Thoracic aorta (tissue), 2 donors: ENCODE measurements around the gene RLF. TPM values are rescaled to one million over a fixed set of nuclear protein-coding genes. Genes with fewer than 3 reads are reported as not detected.
"Not testable (repeated sequence)": the region's sequence is repeated elsewhere in the genome, so short reads cannot be mapped to it uniquely, and the experiment has no call there.

Experiments used
- ATAC-seq: fragments of 150-250 bp; one replicate; pipeline ENCODE4 v1.8.0; 2017; ENCODE audit warnings: low read depth; ENCODE audit not compliant: insufficient number of reproducible peaks, low FRiP score
- DNase-seq: peaks from one replicate; pipeline ENCODE4 v3.0.0-alpha.2; 2020; ENCODE audit warnings: low spot score
- H3K27ac ChIP-seq, 2 donors: fragments of 200-600 bp; sonication (generic); 1 replicate in 1 of 2; 2 replicates in 1 of 2; pipeline ENCODE4 v1.5.1; 2016; ENCODE audit warnings: mild to moderate bottlenecking in 2 of 2, moderate library complexity in 2 of 2
- H3K27me3 ChIP-seq: fragments of 200-600 bp; sonication (generic); replicated peaks from 2 replicates; pipeline ENCODE4 v1.6.0; 2016; ENCODE audit warnings: mild to moderate bottlenecking; ENCODE audit not compliant: insufficient read depth
- H3K36me3 ChIP-seq: fragments of 200-600 bp; sonication (generic); one replicate; pipeline ENCODE4 v1.5.1; 2016
- H3K4me1 ChIP-seq, 2 donors: fragments of 200-600 bp; sonication (generic); 1 replicate in 1 of 2; 2 replicates in 1 of 2; pipeline versions ENCODE4 v1.5.1 to v1.6.0; 2016; ENCODE audit warnings: low read depth in 2 of 2, mild to moderate bottlenecking in 1 of 2; ENCODE audit not compliant: control insufficient read depth in 1 of 2
- H3K4me3 ChIP-seq: fragments of 200-600 bp; sonication (generic); 2 replicates; pipeline ENCODE4 v1.5.1; 2016; ENCODE audit warnings: mild to moderate bottlenecking
- H3K9me3 ChIP-seq: fragments of 200-600 bp; sonication (generic); 2 replicates; pipeline ENCODE4 v1.5.1; 2016
- total RNA-seq, 2 donors: library from RNA; depleted of rRNA; stranded (reverse); fragments of >200 nt; gene quantifications; one replicate each; pipeline versions ENCODE4 v1.1.0 to v1.2.3, GENCODE V29; 2016
- TF ChIP-seq, protein P1 (sequence below): fragments of 200-600 bp; sonication (generic); IDR thresholded peaks from one replicate; pipeline ENCODE4 v1.5.1; 2019; ENCODE audit warnings: antibody characterized with exemption

RLF gene
- total RNA-seq, 2 donors from 2014 or later = 15.7 to 22.5 TPM

DNA sequence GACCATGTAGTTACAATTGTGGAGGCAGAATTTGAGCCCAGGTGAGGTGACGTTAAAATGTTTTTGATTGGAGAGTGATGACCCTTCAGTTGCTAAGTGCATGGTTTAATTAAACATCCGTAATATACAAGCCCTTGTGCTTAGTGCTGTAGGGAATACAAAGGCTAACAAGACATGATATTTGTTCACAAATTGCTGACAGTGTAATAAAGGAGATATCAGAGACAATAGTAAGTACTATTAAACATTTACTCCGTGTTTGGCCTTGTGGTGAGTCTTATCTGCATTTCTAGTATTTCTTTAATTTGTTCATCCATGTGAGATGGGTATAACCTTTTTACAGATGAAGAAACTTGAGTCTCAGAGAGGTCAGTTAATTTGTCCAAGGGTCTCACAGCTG is 37.9 kb downstream of the RLF start:
- Histone ChIP-seq H3K9me3 (no peaks in the 10 kb centered on the region), H3K4me3 (no peak overlapping the region), H3K4me1 (no peaks in the 10 kb centered on the region), H3K27me3 (no peaks in the 10 kb centered on the region), H3K27ac (no peak overlapping the region), H3K36me3 (peaks cover 11% of the 10 kb centered on the region)
- ATAC-seq (no peak), DNase-seq (no peak)
- TF ChIP-seq, protein P1, sequence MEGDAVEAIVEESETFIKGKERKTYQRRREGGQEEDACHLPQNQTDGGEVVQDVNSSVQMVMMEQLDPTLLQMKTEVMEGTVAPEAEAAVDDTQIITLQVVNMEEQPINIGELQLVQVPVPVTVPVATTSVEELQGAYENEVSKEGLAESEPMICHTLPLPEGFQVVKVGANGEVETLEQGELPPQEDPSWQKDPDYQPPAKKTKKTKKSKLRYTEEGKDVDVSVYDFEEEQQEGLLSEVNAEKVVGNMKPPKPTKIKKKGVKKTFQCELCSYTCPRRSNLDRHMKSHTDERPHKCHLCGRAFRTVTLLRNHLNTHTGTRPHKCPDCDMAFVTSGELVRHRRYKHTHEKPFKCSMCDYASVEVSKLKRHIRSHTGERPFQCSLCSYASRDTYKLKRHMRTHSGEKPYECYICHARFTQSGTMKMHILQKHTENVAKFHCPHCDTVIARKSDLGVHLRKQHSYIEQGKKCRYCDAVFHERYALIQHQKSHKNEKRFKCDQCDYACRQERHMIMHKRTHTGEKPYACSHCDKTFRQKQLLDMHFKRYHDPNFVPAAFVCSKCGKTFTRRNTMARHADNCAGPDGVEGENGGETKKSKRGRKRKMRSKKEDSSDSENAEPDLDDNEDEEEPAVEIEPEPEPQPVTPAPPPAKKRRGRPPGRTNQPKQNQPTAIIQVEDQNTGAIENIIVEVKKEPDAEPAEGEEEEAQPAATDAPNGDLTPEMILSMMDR = no peak

DNA sequence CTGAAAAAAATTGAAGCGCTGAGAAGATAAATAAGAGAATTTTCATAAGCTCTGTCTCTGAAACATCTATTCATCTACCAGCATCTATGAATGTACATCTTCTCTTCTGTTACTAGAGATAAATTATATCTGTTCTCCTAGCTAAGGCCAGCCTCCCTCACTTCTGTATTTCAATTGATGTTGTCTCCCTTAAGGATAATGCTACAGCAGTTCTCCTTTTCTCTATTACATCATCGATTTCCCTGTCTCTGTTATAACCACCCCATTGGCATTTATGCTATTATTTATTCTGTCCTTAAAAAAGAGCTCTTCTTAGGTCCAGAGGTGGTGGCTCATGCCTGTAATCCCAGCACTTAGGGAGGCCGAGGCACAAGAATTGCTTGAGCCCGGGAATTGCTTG is 43.7 kb downstream of the RLF start:
- TF ChIP-seq, protein P1 = no peak
- H3K36me3 ChIP-seq = peaks cover 2% of the 10 kb centered on the region
- ATAC-seq (no peak), DNase-seq (no peak)
- no peaks in the 10 kb centered on the region for H3K27me3 ChIP-seq
- no peaks in the 10 kb centered on the region for H3K4me1 ChIP-seq
- H3K4me3 ChIP-seq = no peak overlapping the region
- no peak overlapping the region for H3K27ac ChIP-seq
- no peaks in the 10 kb centered on the region for H3K9me3 ChIP-seq

DNA sequence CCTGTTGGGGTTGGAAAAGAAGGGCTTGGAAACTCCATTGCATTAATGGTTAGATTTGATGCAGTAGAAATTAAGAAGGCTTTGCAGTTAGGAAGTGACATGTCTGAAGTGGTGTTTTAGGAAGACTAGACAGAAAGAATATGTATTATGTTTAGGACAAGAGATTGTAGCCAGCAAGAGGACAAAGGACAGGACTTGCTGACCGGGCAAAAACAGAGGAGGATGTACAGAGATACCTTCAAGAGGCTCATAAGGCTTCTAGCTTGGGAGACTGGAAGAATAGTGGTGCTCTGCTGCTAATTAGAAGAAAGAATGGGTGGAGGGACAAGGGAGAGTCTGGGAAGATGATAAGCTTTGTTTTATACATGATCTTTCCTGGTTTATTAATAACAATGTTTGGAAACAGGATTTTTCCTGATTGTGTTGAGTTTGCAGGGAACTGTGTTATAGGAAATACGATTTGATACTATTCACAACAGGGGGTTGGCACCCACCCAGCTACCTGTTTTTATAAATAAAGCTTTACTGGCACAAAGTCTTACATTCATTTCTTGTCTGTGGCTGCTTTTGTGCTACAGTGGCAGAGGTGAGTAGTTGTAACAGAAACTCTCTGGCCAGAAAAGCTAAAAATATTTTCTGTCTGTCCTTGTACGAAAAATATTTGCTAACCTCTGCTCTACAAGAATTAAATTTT is 49.5 kb downstream of the RLF start:
- TF ChIP-seq, protein P1 = no peak
- Histone ChIP-seq H3K27ac (no peak overlapping the region), H3K36me3 (peaks cover 3% of the 10 kb centered on the region), H3K4me3 (no peak overlapping the region), H3K27me3 (no peaks in the 10 kb centered on the region), H3K4me1 (peaks cover 0 to 3% of the 10 kb centered on the region in 2 donors), H3K9me3 (no peaks in the 10 kb centered on the region)
- DNase-seq (no peak), ATAC-seq (no peak)

DNA sequence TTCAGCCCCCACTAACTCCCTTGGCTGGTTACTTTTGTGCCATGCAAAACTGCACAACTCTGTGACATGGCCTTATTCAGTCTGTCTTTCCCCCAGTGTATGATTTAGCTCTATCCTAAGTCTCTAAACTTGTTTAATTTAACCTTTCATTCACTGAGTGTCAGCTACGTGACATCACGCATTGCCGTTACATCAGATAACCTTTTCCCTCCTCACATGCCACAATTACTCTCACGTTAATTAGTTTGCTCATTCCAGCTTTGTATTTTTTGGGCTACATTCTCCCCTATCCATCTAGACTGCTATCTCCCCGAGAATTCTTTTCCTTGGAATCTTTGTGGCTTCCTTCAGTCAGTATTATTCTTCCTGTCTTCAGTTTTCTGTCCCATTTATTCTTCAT is 57.1 kb downstream of the RLF start:
- Histone ChIP-seq H3K27ac (no peak overlapping the region), H3K27me3 (no peaks in the 10 kb centered on the region), H3K4me3 (no peak overlapping the region), H3K4me1 (no peaks in the 10 kb centered on the region), H3K36me3 (peaks cover 3% of the 10 kb centered on the region), H3K9me3 (no peaks in the 10 kb centered on the region)
- ATAC-seq = no peak
- TF ChIP-seq, protein P1 = no peak
- no peak for DNase-seq

DNA sequence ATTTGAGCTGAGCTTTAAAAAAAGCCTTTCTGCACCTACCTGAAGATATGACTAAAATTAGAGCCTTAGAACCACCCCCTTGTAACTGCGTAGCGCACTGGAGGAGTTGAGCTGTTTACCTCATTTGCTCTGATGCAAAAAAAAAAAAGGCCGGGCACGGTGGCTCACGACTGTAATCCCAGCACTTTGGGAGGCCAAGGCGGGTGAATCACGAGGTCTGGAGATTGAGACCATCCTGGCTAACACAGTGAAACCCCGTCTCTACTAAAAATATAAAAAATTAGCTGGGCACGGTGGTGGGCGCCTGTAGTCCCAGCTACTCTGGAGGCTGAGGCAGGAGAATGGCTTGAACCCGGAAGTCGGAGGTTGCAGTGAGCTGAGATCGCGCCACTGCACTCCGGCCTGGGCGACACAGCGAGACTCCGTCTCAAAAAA is 60.3 kb downstream of the RLF start:
- not testable (repeated sequence) for H3K9me3 ChIP-seq, H3K4me1 ChIP-seq, H3K4me3 ChIP-seq, H3K36me3 ChIP-seq, H3K27ac ChIP-seq, ATAC-seq, H3K27me3 ChIP-seq, DNase-seq
